C4-2B (cell line): ENCODE data around the gene NALCN.

Source experiments
- CTCF ChIP-seq: fragments of 450-650 bp; conservative IDR thresholded peaks from 2 replicates; pipeline ENCODE4 v1.5.1; 2017; ENCODE audit warnings: mild to moderate bottlenecking
- ZFX ChIP-seq: fragments of 450-650 bp; IDR thresholded peaks from 2 replicates; pipeline ENCODE4 v1.6.1; 2017

GRCh38 chr13:101036546-101036945 is 379.8 kb downstream of the NALCN start:
- TF ChIP-seq CTCF (no peak), ZFX (no peak)
